HG02852 (cell line): ENCODE data around the gene ZMYM2.

Source experiments
- ATAC-seq: cut with Tn5 transposase; IDR thresholded peaks from one replicate; pipeline ENCODE4 v1.9.1; 2021; ENCODE audit warnings: mild to moderate bottlenecking, moderate library complexity; ENCODE audit not compliant: unreplicated experiment

ZMYM2 gene

DNA sequence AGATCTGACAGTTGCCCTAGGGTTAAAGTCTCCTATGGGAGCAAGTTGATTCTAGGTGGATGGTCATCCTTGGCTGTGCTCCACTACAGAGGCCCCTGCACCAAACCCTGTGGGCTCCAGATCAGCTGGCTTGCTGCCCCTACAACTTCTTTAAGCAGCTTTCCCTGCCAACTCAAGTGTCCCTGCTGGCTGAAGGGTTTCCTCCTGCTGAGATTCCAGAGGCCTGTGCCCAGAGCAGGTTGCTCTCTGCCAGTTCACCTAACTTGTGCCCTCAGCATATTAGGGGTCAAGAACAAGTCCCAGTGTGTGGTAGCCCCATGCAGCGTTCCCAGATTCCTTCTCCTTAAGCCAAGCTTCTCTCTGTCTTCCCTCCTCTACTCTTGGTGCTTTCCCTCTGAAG lies 85.6 kb downstream of the ZMYM2 start:
- ATAC-seq = no peak

DNA sequence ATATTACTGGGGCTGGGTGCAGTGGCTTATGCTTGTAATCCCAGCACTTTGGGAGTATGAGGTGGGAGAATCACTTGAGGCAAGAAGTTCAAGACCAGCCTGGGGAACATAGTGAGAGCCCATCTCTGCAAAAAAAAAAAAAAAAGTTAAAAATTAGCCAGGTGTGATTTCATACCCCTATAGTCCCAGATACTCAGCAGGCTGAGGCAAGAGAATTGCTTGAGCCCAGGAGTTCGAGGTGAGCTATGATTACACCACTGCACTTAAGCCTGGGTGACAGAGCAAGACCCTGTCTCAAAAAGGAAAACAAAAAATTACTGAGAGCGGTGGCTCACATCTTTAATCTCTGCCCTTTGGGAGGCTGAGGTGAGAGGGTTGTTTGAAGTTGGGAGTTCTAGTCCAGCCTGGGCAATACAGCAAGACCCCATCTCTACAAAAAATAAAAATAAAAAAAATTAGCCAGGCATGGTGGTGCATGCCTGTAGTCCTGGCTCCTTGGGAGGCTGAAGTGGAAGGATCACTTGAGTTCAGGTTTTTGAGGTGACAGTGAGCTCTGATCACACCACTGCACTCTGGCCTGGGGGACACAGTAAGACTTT lies 87.5 kb downstream of the ZMYM2 start:
- ATAC-seq = no peak

DNA sequence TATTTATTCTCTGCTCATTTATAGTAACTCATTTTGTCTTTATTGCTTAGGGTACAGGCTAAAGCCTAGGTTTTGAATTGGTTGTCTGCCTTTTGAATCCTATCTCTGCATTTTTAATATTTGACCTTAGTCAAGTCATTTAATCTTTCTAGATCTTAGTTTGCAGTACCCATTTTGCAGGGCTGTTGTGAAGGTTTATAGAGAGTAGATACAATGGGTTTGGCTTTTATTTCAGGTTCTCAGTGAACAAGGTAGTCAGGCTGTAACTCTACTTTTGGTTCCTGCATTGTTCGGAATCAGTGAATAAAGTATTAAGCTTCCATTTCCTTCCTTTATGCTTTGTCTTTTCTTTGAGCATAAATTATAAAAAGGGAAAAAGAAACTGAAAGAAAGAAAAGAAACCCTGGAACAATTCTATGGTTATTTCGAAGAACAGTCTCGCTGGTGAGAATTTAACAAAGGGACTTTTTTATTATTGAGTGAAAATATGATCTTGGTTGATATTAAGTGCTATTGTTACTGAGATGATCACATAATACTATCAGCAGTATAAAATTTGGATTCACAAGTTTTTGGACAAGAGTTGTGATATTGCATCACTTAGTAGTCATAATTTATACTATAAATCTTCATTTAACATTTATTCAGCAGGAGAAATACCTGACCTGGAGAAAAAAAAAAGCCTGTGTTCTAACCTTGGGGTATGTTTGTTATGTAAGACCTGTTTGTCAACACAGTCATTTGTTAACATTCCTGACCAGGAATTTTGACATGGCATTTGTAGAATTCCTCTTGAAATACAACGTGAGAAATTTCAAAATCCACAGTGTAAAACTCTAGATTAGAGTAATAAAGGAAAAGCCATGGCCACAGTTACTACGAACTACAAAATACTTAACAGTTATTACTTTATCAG lies 91.3 kb downstream of the ZMYM2 start:
- ATAC-seq = no peak

DNA sequence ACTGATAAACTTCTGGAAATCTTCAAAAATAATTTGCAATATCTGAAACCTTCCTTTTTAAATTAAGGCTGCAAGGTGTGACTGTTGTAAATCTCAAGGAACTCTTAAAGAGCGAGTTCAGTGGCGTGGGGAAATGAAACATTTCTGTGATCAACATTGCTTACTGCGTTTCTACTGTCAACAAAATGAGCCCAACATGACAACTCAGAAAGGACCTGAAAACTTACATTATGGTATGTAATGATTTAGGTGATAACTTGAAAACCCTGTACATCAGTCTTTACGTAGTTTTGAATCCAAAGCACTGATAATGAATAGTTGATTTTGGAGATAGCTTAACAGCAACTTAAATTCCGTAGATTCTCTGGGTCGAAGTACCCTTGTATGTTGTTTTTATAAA lies 92.8 kb downstream of the ZMYM2 start:
- no peak for ATAC-seq

DNA sequence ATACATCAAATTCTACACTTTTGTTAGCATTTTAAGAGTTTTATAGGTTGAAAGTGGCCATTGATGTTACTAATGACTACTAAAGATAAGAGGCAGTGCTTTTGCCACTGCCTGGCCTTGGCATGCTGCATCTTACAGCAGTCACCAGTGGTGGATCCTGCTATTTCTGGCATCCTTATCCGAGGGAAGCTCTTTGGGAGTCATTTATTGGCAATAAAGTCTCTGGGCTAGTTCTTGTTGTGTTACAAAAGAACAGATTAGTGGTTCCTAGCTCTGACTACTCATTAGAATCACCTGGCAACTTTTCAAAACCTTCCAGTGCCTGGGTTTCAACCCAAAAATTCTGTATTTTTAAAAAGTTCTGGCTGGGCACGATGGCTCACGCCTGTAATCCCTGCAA lies 94.5 kb downstream of the ZMYM2 start:
- no peak for ATAC-seq

DNA sequence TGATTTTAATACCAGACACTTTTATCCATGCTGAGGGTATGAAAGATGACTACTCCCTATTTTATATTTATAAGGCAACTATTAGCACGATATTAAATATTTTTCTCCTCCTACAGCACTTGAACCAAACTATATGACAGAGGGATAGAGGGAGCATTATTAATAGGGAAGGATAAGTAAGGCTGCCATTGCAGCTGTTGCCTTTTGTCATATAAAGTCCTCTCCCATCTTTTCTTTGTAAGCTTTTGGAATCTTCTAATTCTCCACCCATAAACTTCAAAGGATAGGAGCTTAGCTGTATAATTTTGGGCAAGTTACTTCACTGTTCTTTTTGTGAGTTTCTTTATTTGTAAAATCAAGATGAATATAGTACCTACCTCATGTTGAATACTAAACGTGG lies 95.4 kb downstream of the ZMYM2 start:
- ATAC-seq = no peak

DNA sequence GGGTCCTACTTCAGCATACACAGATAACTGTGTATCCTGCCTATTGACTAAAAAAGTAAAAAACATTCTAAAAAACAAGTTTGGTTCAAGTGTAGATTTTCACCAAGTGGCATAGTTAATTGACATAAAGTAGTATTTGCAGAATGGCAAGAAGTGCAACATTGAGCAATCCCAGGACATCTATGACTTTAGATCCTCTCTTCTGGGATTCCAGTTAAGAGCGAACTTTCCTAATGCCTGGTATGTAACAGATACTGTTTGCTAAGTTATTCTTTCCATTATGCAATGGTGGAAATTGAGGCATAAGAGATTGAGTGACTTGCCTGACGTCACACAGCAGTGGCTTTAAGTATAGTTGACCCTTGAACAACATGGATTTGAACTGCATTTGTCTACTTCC lies 96.1 kb downstream of the ZMYM2 start:
- ATAC-seq = no peak

DNA sequence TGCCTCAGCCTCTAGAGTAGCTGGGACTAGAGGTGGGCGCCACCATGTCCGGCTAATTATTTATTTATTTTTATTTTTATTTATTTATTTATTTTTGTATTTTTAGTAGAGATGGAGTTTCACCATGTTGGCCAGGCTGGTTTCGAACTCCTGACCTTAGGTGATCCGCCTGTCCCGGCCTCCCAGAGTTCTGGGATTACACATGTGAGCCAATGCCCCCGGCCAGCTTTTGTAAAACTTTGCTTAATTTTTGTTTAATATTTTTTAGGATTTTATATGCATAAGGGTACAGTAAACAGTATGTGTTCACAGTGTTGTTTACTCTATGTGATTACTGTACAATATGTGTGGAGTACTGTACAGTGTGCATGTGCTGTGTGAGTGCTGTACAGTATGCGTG lies 98.7 kb downstream of the ZMYM2 start:
- no peak for ATAC-seq

DNA sequence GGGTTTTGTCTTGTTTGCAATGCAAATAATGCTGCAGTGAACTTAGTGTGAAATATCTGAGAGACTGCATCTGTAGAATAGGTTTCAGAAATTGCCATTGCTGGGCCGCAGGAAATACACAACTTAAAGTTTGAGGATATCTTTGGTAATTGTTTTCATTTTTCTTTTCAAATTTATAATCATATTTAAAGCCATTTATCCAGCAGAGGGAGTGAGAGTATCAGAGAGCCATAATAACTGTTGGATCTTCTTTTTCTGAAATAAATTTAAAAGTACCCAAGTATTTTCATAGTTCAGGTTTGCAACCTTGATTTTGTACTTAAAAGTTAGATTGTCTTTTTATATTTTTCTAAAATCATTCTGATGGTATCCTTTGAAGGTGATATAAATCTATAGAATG lies 99.4 kb downstream of the ZMYM2 start:
- ATAC-seq = no peak

DNA sequence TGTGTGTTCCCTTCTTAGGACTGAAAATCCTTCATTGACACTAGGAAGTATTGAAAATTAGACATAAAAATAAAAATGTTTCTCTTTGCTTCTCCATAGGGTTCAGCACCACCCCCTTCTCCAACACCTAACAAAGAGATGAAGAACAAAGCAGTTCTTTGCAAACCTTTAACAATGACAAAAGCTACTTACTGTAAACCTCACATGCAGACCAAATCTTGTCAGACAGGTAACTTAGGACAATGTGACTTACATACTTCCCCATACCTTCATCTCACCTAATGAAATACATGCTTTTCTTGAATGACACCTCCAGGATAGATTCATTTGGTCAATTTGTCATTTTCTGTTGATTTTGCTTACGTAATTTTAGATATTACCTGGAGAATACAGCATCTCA lies 99.9 kb downstream of the ZMYM2 start:
- ATAC-seq = no peak

DNA sequence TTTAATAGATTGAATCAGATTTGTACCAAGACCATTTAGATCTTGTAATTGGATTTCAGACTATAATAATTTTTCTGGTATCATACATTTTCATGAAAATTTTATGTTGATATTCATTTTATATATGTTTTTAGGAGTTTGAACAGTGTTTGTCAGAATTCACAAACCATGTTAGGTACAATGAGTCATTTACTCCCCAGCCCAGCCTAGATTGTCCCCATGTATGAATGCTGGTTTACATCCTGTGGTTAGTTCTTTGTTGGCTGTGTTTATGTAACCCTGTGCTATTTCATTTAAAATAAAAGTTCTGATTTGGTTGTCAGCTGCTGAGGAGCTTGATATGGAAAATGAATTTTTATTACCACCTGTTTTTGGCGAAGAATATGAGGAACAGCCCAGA lies 105.6 kb downstream of the ZMYM2 start:
- no peak for ATAC-seq

DNA sequence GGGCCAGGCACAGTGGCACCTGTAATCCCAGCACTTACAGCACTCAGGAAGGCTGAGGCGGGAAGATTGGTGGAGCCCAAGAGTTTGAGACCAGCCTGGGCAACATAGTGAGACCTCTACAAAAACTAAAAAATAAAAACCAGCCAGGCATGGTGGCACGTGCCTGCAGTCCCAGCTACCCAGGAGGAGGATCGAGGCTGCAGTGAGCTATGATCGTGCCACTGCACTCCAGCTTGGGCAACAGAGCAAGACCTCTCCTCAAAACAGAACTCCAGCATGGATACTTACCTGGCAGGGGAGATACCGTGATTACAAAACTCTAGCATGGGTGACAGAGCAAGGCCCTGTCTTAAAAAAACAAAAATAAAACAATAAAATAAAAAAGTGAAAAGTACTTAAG lies 107.0 kb downstream of the ZMYM2 start:
- no peak for ATAC-seq

DNA sequence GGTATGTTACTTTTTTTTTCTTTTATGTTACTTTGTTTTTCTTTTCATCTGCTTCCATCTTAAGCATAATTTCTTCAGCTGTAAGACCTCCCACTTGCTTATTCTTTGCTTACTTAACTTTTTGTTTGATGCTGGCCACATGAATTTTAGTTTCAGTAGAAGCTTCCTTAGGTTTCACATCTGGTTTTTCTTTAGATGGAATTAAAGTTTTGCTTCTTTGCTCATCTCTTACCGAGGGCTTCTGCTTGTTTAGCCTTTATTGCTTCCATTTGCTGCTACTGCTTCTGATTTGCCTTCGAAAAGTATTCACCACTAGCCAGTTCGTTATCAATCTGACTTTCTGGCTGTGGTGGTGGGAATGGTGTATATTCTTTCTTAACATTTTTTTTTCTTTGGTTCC lies 111.4 kb downstream of the ZMYM2 start:
- ATAC-seq = no peak

DNA sequence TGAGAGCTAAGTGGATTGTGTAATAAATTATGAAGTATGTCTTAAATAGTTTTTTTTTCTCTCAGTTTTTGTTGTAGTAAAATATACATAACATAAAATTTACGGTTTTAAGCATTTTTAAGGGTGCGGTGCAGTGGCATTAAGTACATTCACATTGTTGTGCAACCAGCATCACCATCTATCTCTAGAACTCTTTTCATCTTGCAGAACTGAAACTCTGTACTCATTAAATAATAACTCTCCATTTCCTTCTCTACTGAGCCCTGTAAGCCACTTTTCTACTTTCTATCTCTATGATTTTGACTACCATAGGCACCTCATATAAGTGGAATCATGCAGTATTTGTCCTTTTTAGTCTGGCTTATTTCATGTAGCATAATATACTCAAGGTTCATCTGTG lies 115.2 kb downstream of the ZMYM2 start:
- ATAC-seq = peak; percentile 82

DNA sequence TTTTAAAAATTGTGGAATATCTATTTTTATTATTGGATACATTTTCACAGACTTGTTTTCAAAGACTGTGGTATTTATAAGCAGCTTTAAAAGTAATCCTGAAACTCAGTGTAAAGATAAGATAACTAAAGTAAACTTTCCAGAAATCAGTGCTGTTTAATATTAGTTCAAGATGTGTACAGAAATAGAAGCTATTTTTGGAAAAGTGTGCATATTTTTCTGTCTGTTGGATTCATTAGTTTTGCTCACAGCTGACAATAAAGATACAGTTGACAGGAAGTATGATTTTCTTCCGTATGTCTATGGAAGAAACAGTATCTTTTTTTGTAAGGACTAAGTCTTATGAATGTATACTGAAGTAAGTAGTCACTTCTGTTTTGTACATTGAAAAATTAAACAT lies 116.4 kb downstream of the ZMYM2 start:
- ATAC-seq = no peak

DNA sequence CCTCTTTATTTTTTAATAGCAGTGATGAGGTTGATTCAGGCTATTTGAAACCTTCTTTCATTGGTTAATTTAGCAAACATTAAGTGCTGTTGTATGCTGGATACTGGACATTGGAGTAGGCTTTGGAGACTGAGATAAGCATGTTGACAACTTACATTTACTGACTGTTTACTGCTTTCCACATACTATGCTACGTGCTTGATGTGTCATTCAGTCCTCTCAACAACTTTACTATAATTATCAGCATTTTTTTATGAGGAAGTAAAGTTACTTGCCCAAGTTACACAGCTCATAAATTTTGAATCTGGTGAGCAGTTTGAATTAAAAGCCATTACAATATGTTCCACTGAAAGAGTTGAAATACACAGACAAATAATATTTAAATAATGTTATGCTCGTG lies 118.6 kb downstream of the ZMYM2 start:
- ATAC-seq = no peak

DNA sequence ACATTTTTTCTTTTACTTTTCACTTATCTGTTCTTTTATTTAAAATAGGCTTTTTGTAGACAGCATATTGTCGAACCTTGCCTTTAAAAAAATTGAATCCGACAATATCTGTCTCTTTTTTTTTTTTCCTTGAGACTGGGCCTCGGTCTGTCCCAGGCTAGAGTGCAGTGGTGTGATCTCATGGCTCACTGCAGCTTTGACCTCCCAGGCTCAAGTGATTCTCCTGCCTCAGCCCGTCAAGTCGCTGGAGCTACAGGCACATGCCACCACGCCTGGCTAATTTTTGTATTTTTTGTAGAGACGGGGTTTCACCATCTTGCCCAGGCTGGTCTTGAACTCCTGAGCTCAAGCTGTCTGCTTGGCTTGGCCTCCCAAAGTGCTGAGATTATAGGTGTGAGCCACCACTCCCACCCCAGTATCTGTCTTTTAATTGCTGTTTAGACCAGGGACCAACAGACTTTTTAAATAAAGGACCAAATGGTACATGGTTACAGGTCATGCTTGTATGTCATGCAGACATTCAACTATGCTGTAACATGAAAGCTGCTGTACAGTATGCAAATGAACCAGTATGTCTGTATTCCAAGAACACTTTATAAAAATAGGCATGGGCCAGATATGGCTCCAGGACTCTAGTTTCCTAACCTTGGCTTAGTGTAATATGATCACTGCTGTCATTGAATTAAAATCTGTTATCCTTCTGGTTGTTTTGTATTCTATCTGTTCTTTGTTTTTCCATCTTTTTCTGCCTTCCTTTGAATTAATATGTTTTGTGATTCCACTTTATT lies 122.0 kb downstream of the ZMYM2 start:
- no peak for ATAC-seq

DNA sequence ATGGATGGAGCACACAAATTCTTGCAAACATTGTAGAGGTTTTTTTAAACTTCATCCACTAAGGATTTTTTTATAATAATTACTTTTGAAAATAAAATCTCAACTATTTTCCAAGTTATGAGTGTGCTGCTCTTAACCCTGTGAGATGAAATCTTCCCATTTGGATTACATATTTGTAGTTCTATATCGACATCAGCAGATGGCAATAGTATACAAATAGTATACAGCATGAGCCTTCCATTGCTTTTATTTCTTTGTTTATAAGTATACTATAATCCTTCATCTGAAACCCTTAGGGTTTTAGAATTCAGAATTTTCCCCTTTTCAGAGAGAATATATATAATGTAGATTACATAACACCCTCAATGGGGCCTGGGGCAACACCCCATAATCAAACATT lies 131.8 kb downstream of the ZMYM2 start:
- ATAC-seq = no peak

DNA sequence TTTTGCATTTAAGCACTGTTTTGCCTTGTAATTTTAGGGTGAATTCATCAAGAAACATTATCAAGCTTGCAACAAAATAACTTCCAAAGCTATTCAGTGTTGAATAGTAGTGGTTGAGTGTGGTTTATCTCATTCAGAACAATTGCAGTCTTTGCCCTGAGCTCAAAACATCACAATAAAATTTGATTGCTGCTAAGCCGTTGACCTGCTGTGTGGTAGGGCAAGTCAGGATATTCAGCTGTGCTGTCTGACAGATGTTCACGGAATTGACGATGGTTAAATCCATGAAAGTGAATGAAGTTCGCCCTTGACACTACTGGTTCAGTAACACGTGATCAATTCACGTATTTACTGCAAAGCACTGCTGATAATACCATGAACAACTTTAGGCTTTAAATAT lies 135.4 kb downstream of the ZMYM2 start:
- ATAC-seq = no peak

DNA sequence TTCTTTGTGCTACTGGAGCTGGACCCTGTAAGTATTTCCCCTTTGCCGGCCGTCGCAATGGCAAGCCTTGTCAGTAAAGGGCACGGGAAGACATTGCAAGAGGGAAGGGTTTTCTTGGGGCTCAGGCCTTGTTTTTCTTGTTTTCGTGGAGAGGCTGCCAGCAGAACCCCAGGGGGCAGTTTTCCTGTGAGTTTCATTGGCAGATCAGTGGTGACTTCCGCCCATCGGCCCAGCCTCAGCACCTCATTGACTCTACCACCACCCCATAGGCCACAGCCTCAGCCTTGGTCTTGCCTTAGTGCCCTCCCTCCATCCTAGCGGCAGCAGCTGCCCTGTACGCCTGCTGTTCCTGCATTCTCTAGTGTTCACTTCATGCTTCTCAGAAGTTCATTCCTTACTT lies 140.8 kb downstream of the ZMYM2 start:
- no peak for ATAC-seq

DNA sequence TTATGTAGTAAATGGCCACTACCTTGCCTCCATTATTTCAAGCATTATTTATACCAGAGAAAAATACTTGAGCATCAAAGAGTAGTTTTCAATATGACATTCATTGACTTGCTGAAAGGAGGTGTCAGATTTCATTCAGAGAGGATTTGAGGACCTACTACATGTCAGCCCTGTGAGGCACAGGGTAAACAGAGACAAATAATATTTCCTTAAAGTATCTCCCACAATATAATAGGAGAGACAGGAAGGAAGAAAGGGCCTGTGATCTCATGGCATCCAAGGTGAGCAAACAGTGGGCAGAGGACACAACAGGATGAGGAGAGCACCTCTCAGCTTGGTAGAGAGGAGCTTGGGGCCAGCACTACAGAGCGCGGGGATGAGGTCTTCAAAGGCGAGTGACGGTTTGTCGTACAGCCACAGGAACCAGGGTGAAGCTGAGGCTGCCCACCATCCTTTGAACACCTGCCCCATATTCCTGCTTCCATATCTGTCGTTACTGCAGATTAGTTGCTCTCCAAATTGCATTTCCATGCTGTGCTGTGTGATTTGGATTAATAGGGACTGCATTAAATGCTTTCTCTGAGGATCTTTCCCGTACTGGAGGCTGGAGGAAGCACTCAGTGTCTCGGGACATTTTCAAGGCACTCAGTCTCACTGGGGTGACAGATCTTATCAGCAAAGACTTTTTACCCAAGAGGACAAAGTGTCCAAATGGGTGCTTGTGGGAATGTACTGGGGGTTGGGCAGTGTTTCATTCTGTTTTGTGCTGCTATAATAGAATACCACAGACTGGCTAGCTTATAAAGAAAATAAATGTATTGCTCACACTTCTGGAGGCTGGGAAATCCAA lies 143.2 kb downstream of the ZMYM2 start:
- no peak for ATAC-seq
